ENCODE data around the gene LRRC4B.

The LRRC4B gene

DNA sequence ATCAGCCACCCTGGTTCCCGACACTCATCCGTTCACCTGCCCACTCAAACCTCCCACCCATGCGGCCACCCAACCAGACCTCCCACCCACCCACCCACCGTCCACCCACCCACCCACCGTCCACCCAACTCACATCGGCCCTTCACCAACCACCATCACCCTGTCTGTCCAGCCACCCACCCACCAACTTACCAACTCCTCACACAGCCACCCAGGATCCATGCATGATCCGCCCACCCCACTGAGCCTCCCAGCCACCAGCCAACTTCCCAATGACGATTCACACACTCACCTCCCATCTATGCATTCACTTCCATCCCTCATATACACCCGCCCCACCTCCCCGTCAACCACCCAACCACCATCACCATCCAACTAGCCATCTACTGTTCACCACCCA is 61.5 kb downstream of the LRRC4B start:
- Histone ChIP-seq H3K9me3 (ENCODE audit: severe bottlenecking) (no peaks in the 10 kb centered on the region), H3K27me3 (ENCODE audit: insufficient read depth, poor library complexity, severe bottlenecking) (no peaks in the 10 kb centered on the region), H3K4me3 (ENCODE audit: severe bottlenecking) (no peak overlapping the region), H3K36me3 (ENCODE audit: low read depth) (no peaks in the 10 kb centered on the region), H3K4me1 (ENCODE audit: insufficient read depth, poor library complexity, severe bottlenecking) (no peaks in the 10 kb centered on the region), H3K27ac (ENCODE audit: poor library complexity, severe bottlenecking) (no peak overlapping the region)
- TF ChIP-seq, protein P1, sequence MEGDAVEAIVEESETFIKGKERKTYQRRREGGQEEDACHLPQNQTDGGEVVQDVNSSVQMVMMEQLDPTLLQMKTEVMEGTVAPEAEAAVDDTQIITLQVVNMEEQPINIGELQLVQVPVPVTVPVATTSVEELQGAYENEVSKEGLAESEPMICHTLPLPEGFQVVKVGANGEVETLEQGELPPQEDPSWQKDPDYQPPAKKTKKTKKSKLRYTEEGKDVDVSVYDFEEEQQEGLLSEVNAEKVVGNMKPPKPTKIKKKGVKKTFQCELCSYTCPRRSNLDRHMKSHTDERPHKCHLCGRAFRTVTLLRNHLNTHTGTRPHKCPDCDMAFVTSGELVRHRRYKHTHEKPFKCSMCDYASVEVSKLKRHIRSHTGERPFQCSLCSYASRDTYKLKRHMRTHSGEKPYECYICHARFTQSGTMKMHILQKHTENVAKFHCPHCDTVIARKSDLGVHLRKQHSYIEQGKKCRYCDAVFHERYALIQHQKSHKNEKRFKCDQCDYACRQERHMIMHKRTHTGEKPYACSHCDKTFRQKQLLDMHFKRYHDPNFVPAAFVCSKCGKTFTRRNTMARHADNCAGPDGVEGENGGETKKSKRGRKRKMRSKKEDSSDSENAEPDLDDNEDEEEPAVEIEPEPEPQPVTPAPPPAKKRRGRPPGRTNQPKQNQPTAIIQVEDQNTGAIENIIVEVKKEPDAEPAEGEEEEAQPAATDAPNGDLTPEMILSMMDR (IDR thresholded peaks at IDR 0.05; ENCODE audit: poor library complexity, severe bottlenecking) = no peak
- ATAC-seq (ENCODE audit: low read depth) = no peak
- no peak for DNase-seq (ENCODE audit: low spot score)

DNA sequence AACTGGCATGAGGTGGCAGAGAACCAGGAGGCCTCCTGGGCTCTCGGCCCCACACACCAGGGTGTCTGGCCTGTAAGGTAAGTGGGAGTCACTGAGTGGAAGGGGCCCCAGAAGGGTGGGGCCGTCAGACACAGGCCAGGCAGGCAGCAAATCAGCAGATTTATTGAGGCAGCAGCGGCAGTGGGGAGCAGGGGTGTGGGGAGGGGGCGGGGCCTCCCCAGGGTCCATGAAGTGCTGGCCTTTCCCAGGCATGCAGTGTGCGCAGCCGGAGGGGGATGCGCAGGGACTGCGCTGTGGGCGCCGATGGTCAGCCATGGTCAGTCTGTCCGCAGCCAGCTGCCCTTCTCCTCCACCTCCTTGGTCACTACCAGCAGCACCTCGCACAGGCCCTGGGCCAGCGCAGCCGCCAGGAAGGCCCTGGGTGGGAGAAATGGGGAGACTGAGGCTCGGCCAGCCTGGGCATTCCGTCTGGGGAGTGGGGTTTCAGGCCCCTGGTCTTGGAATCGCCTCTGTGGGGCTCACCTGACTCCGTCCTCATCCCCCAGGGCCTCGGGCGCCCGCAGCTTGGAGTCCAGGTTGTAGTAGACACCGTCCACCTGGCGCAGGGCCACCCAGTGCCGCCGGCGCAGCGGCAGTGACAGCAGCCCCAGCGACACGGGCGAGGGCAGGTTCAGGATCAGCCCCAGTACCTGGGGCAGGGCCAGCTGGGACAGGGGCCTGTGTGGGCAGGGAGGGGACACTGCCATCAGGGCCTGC is 62.2 kb downstream of the LRRC4B start:
- Histone ChIP-seq H3K27ac (ENCODE audit: poor library complexity, severe bottlenecking) (no peak overlapping the region), H3K4me1 (ENCODE audit: insufficient read depth, poor library complexity, severe bottlenecking) (no peaks in the 10 kb centered on the region), H3K9me3 (ENCODE audit: severe bottlenecking) (no peaks in the 10 kb centered on the region), H3K27me3 (ENCODE audit: insufficient read depth, poor library complexity, severe bottlenecking) (no peaks in the 10 kb centered on the region), H3K4me3 (ENCODE audit: severe bottlenecking) (no peak overlapping the region), H3K36me3 (ENCODE audit: low read depth) (no peaks in the 10 kb centered on the region)
- DNase-seq (ENCODE audit: low spot score) (no peak), ATAC-seq (ENCODE audit: low read depth) (no peak)
- TF ChIP-seq, protein P1 (IDR thresholded peaks at IDR 0.05; ENCODE audit: poor library complexity, severe bottlenecking) = no peak

DNA sequence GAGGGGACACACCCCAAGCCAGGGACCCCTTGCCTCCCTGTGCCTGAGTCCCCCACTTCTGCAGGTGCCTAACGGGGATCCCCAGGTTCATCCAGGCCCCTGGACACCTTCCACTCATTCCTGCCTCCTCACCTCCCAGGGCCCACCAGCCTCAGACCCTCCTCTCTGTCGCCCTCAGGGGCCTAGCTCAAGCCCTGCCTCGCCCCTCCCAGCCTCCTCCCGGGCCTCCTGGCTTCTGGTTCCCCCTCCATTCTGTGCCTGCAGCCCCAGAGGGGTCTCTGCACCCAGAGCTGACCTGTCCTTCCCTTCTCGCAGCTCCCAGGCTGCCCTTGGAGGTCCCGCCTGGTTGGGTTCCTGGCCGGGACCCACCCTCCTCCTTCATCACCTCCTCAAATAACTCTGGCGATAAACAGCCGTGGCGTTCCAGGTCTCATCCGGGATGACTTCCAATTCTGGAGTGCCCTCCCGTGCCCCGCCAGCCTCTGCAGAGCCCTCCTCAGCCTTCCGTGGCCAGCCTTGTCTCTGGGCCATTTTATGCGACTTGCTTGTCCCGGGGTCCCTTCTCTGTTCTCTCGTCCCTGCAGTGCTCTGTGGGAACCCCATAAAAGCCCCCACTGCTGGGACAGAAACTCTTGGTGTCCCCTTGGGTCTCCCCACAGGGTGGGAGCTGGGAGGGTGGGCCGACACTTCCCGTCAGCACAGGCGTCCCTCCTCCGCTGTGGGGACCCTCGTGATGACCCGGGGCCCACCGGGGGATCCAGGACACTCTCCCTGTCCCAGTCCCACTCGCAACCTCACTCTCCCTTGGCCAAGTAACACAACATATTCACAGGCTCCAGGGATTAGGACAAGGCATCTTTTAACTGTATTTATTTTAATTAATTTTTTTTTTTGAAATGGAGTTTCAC is 66.4 kb downstream of the LRRC4B start:
- H3K9me3 ChIP-seq (ENCODE audit: severe bottlenecking) = no peaks in the 10 kb centered on the region
- H3K4me1 ChIP-seq (ENCODE audit: insufficient read depth, poor library complexity, severe bottlenecking) = no peaks in the 10 kb centered on the region
- no peak overlapping the region for H3K4me3 ChIP-seq (ENCODE audit: severe bottlenecking)
- TF ChIP-seq, protein P1 (IDR thresholded peaks at IDR 0.05; ENCODE audit: poor library complexity, severe bottlenecking) = no peak
- H3K27ac ChIP-seq (ENCODE audit: poor library complexity, severe bottlenecking) = no peak overlapping the region
- ATAC-seq (ENCODE audit: low read depth) = no peak
- H3K36me3 ChIP-seq (ENCODE audit: low read depth) = no peaks in the 10 kb centered on the region
- H3K27me3 ChIP-seq (ENCODE audit: insufficient read depth, poor library complexity, severe bottlenecking) = no peaks in the 10 kb centered on the region
- DNase-seq (ENCODE audit: low spot score) = no peak

DNA sequence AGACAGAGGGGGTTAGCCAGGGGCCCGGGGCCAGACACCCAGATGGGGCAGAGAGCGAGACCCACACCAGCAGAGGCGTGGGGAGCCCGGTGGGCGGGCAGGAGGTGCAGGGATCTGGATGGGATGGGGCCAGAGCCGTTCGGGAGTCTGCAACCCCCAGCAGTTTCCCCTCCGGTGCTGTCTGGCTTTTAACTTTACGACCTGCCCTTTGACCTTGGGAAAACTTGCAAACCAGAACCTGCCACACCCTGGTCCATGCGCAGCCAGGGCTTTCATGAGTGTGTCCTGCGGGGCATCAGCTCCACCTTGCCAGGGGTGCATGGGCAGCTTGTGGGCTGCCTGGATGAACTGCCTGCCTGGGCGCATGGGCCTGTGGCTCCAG is 67.1 kb downstream of the LRRC4B start:
- H3K27ac ChIP-seq (ENCODE audit: poor library complexity, severe bottlenecking) = no peak overlapping the region
- no peak; the same call in 2 of the 3 replicates for ATAC-seq (ENCODE audit: low read depth)
- no peak overlapping the region for H3K4me3 ChIP-seq (ENCODE audit: severe bottlenecking)
- no peaks in the 10 kb centered on the region for H3K36me3 ChIP-seq (ENCODE audit: low read depth)
- DNase-seq (ENCODE audit: low spot score) = no peak
- H3K27me3 ChIP-seq (ENCODE audit: insufficient read depth, poor library complexity, severe bottlenecking) = no peaks in the 10 kb centered on the region
- H3K9me3 ChIP-seq (ENCODE audit: severe bottlenecking) = no peaks in the 10 kb centered on the region
- no peaks in the 10 kb centered on the region for H3K4me1 ChIP-seq (ENCODE audit: insufficient read depth, poor library complexity, severe bottlenecking)
- TF ChIP-seq, protein P1 (IDR thresholded peaks at IDR 0.05; ENCODE audit: poor library complexity, severe bottlenecking) = no peak

All from RWPE2 (cell line).